Stimulated activated CD8-positive, alpha-beta memory T cell treated with anti-CD3 and anti-CD28 coated beads, Interleukin-4, amount 100 ng/mL, for 1 hour (primary cell): ENCODE results near the gene DTX3L.
"Not testable (repeated sequence)": the region's sequence is repeated elsewhere in the genome, so short reads cannot be mapped to it uniquely, and the experiment has no call there.

Source experiments
- DNase-seq, 2 donors: peaks; one replicate each; pipeline ENCODE4 v3.0.0-alpha.2; 2020; ENCODE audit warnings: low read depth in 2 of 2, low spot score in 1 of 2

DTX3L gene

GRCh38 chr3:122560680-122561079, 3.5 kb upstream of the DTX3L start:
- DNase-seq: peak in 1 of 2 donors; percentile 24

- DNase-seq: no peak
These were observed 1.0 kb upstream of the DTX3L start for GRCh38 chr3:122562923-122563716.

DNA sequence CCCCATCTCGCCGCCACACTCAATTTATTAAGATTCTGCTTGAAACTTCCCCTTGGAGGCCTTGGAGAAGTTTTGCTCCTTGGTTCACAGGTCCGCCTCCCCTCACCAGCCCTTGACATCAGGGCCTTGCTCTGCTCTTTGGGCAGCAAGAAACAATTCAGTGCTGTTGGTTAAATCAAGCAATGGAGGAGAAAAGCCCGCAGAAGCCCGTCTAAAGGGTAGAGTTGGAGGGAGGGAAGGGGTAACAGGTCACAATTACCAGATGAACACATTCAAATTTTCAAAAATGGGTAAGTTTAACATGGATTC, 467 bp upstream of the DTX3L start:
- DNase-seq: no peak

GRCh38 chr3:122568131-122568530, 4.0 kb downstream of the DTX3L start:
- DNase-seq: not testable (repeated sequence)

GRCh38 chr3:122568755-122569154, 4.6 kb downstream of the DTX3L start:
- DNase-seq: no peak

- peak in 1 of 2 donors; percentile 17 for DNase-seq
These were observed 8.8 kb downstream of the DTX3L start for GRCh38 chr3:122572940-122573412.

- no peak for DNase-seq
These were observed 12.2 kb downstream of the DTX3L start for GRCh38 chr3:122576174-122576940.

- no peak for DNase-seq
These were observed 13.4 kb downstream of the DTX3L start, which contains the start of gene PARP15 for GRCh38 chr3:122577409-122578031. Gene PARP15, plus strand, starts transcription at chr3:122577650. Its CDS starts 18 bp downstream, at chr3:122577668.

- DNase-seq: no peak
These were observed 14.1 kb downstream of the DTX3L start for GRCh38 chr3:122578069-122578740.

DNA sequence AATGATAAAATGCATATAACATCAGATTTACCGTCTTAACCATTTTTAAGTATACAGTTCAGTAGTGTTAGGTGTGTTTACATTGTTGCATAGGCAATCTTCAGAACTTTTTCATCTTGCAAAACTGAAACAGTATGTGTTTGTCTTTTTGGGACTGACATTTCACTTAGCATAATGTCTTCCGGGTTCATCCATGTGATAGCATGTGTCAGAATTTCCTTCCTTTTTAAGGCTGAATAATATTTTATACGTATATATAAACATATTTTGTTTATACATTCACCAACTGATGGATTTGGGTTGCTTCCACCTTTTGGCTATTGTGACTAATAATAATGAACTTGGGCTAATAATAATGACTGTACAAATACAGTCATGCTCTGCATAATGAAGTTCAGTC, 16.3 kb downstream of the DTX3L start:
- DNase-seq: no peak

DNA sequence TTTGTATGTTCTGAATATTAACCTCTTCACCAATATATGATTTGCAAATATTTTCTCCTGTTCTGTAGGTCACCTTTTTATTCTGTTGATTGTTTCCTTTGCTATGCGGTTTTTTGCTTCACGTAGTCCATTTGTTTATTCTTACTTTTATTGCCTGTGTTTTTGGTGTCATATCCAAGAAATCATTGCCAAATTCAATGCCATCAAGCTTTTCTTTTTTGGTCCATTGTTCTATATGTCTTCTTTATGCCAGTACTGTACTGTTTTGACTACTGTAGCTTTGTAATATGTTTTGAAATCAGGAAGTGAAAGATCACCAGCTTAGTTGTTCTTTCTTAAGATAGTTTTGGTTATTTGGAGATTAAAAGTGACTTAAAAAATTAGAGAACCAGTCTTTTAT, 17.5 kb downstream of the DTX3L start:
- DNase-seq: no peak

GRCh38 chr3:122582390-122582789, 18.3 kb downstream of the DTX3L start:
- DNase-seq: no peak

DNA sequence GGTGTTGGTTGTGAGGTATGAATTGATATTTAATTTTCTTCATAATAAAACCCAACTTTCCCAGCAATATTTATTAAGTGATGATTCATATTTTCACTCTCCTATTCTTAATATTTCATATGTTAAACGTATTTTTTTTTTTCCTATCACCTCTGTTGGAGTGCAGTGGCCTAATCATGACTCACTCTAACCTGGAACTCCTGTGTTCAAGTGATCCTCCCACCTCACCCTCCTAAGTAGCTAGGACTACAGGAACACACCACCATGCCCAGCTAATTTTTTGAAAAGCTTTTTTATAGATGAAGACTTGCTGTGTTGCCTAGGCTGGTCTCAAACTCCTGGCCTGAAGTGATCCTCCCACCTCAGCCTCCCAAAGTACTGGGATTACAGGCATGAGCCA, 22.0 kb downstream of the DTX3L start:
- no peak for DNase-seq

GRCh38 chr3:122586773-122587485, 22.8 kb downstream of the DTX3L start:
- no peak for DNase-seq

DNA sequence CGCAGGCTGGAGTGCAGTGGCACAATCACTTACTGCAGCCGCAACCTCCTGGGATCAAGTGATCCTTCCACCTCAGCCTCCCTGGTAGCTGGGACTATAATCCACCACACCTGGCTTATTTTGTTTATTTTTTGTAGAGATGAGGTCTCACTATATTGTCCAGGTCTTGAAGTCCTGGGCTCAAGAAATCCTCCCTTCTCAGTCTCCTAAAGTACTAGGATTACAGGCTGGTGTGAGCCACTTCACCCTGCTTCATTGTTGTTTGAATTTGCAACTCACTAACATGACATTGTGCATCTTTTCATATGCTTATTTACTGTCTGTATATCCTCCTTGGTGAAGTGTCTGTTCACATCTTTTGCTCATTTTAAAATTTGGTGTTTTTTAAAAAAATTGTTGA, 23.4 kb downstream of the DTX3L start:
- no peak for DNase-seq

GRCh38 chr3:122589297-122589696, 25.2 kb downstream of the DTX3L start:
- DNase-seq: no peak

DNA sequence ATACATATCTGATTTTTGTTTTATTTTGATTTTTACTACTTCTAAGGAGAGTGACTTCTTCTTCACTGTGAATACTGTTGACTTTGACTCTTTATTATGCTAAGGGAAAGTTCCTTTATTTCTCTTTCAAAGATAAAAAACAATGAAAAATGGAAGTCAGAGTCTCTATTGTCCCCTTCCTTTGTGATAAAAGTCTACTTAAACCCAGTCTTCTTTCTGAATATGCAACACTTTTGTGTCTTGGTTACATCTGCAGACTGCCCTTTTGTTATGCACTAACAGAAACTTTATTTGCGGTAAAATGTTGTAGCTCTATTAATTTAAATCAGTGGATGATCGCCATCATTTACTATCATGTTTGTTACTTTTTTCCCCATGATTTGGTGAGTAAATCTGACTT, 26.5 kb downstream of the DTX3L start:
- DNase-seq: no peak

DNA sequence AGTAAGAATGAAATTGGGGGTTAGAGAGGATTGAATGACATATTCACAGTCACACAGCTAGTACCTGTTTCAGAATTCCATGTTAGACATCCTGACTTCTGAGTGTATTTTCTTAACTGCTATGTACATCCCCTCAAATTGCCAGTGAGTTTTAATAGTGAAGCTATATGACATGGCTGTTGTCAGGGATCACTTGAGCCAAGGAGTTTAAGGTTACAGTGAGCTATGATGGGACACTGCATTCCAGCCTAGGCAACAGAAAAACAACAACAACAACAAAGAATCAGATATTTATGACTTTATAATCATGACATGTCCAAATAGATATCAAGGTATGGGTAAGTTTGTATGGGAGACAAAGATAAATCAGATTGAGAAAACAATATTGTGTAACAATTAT, 29.9 kb downstream of the DTX3L start:
- DNase-seq: no peak

- no peak for DNase-seq
These were observed 34.0 kb downstream of the DTX3L start for GRCh38 chr3:122598151-122598550.

GRCh38 chr3:122598556-122598955, 34.4 kb downstream of the DTX3L start:
- DNase-seq: no peak
